GM12878 (cell line): ENCODE results near the gene ZNF827. TPM values are rescaled to one million over a fixed set of nuclear protein-coding genes. Genes with fewer than 3 reads are reported as not detected.

ENCODE experiments used
- ATAC-seq: fragments of 200-7000 bp; cut with Tn5 transposase; 3 replicates; pipeline ENCODE4 v1.9.1; 2020; ENCODE audit warnings: mild to moderate bottlenecking, moderate library complexity
- BruUV-seq: library from RNA; stranded (reverse); fragments of 400-500 nt; replicated peaks from 2 replicates; lab custom pipeline; 2021; lab: Mats Ljungman, UMichigan
- CTCF ChIA-PET: fragments of 300-600 bp; sonication (Branson Sonifier 250); formaldehyde crosslinking; extraction: SDS; loops from one replicate; lab custom pipeline; 2021; ENCODE audit warnings: inconsistent platforms; lab: Yijun Ruan, JAX
- POLR2A ChIA-PET: fragments of 350-600 bp; formaldehyde crosslinking; extraction: SDS; loops from one replicate; lab custom pipeline; 2021; ENCODE audit warnings: inconsistent platforms; lab: Charles Lee
- RAD21 ChIA-PET: fragments of 300-600 bp; sonication (Branson Sonifier 250); formaldehyde crosslinking; loops from one replicate; lab custom pipeline; 2023; ENCODE audit warnings: antibody characterized with exemption; ENCODE audit not compliant: unreplicated experiment; lab: Charles Lee
- SMC1A ChIA-PET: fragments of 300-600 bp; sonication (Branson Sonifier 250); formaldehyde crosslinking; loops from one replicate; lab custom pipeline; 2023; ENCODE audit not compliant: unreplicated experiment, uncharacterized antibody; lab: Charles Lee
- DNase-seq: peaks from one replicate; pipeline ENCODE4 v3.0.0-alpha.2; 2011; ENCODE audit warnings: low read depth, low spot score
- FAIRE-seq: peaks from 3 replicates; lab custom pipeline; 2011; peaks lifted over from hg19 to GRCh38; lab: Jason Lieb, UNC
- H2AFZ ChIP-seq: 2 replicates; pipeline ENCODE4 v1.6.0; 2011; ENCODE audit warnings: low read depth, low read length, control low read depth; ENCODE audit not compliant: control insufficient read depth
- H3K27ac ChIP-seq: 2 replicates; pipeline ENCODE4 v1.5.1; 2011; ENCODE audit warnings: control low read depth; ENCODE audit not compliant: control insufficient read depth, insufficient read depth
- H3K27me3 ChIP-seq, 2 experiments: replicated peaks in 1 of 2; 2 replicates each; pipeline versions ENCODE4 v1.6.0 to v1.6.1; 2011; ENCODE audit warnings: low read length in 1 of 2; ENCODE audit not compliant: control insufficient read depth in 2 of 2, insufficient read depth in 2 of 2
- H3K36me3 ChIP-seq, 2 experiments: 2 replicates each; pipeline ENCODE4 v1.5.1; 2011; ENCODE audit warnings: low read length in 1 of 2; ENCODE audit not compliant: control insufficient read depth in 2 of 2, insufficient read depth in 2 of 2
- H3K4me1 ChIP-seq: 2 replicates; pipeline ENCODE4 v1.6.1; 2011; ENCODE audit warnings: mild to moderate bottlenecking, low read length, moderate library complexity, mixed read lengths; ENCODE audit not compliant: control insufficient read depth, insufficient read depth
- H3K4me2 ChIP-seq: 2 replicates; pipeline ENCODE4 v1.6.0; 2011; ENCODE audit warnings: control low read depth; ENCODE audit not compliant: control insufficient read depth, insufficient read depth
- H3K4me3 ChIP-seq: fragments of 200-600 bp; sonication (generic); 2 replicates; pipeline ENCODE4 v1.5.1; 2016
- H3K79me2 ChIP-seq: 2 replicates; pipeline ENCODE4 v1.6.0; 2011; ENCODE audit warnings: low read length; ENCODE audit not compliant: control insufficient read depth, insufficient read depth
- H3K9ac ChIP-seq: 2 replicates; pipeline ENCODE4 v1.8.0; 2011; ENCODE audit warnings: low read length, control low read depth, mixed read lengths; ENCODE audit not compliant: control insufficient read depth, insufficient read depth
- H3K9me3 ChIP-seq: replicated peaks from 3 replicates; pipeline ENCODE4 v1.5.1; 2011; ENCODE audit warnings: mild to moderate bottlenecking, low read length; ENCODE audit not compliant: control insufficient read depth, insufficient read depth
- H4K20me1 ChIP-seq: 2 replicates; pipeline ENCODE4 v1.6.0; 2011; ENCODE audit not compliant: control insufficient read depth, insufficient read depth
- ASH2L ChIP-seq: fragments of 300-600, 200-600 bp; sonication (generic); IDR thresholded peaks from 2 replicates; pipeline ENCODE4 v1.6.1; 2017; ENCODE audit warnings: low read depth, mild to moderate bottlenecking, borderline replicate concordance
- BACH1 ChIP-seq: fragments of 450-650 bp; IDR thresholded peaks from 2 replicates; pipeline ENCODE4 v1.6.1; 2017; ENCODE audit warnings: mild to moderate bottlenecking, borderline replicate concordance
- CBFB ChIP-seq: IDR thresholded peaks from 2 replicates; pipeline ENCODE4 v1.6.1; 2016; ENCODE audit warnings: antibody characterized with exemption, low read depth
- DPF2 ChIP-seq: fragments of 450-650 bp; IDR thresholded peaks from 2 replicates; pipeline ENCODE4 v1.6.1; 2017; ENCODE audit warnings: mild to moderate bottlenecking
- EGR1 ChIP-seq, 2 experiments: IDR thresholded peaks; 1 replicate in 1 of 2; 2 replicates in 1 of 2; pipeline ENCODE4 v1.6.1; 2011 to 2012; ENCODE audit warnings: low read depth in 2 of 2, low read length in 2 of 2, borderline replicate concordance in 1 of 2, mild to moderate bottlenecking in 1 of 2, moderate library complexity in 1 of 2
- HCFC1 ChIP-seq: fragments of 150-350 bp; IDR thresholded peaks from 2 replicates; pipeline ENCODE4 v1.6.1; 2014; ENCODE audit warnings: low read length
- MEF2B ChIP-seq: fragments of 450-650 bp; IDR thresholded peaks from 2 replicates; pipeline ENCODE4 v1.6.1; 2018; ENCODE audit warnings: mild to moderate bottlenecking, moderate library complexity; ENCODE audit not compliant: partially characterized antibody, poor library complexity, severe bottlenecking
- POLR2AphosphoS2 ChIP-seq: IDR thresholded peaks from 2 replicates; pipeline ENCODE4 v1.6.1; 2011; ENCODE audit warnings: low read depth, mild to moderate bottlenecking, low read length, improper control_type of control experiment, moderate library complexity
- POU2F2 ChIP-seq: IDR thresholded peaks from 3 replicates; pipeline ENCODE4 v1.6.1; 2011; ENCODE audit warnings: low read depth, mild to moderate bottlenecking, low read length, borderline replicate concordance
- RUNX3 ChIP-seq: IDR thresholded peaks from 2 replicates; pipeline ENCODE4 v1.6.1; 2012; ENCODE audit warnings: low read length, inconsistent platforms
- SMARCA5 ChIP-seq: fragments of 450-650 bp; IDR thresholded peaks from 2 replicates; pipeline ENCODE4 v1.6.1; 2017; ENCODE audit warnings: mild to moderate bottlenecking
- SRF ChIP-seq, 2 experiments: IDR thresholded peaks; 2 replicates each; pipeline ENCODE4 v1.6.1; 2011; ENCODE audit warnings: low read depth in 2 of 2, low read length in 2 of 2, mild to moderate bottlenecking in 1 of 2, moderate library complexity in 1 of 2
- TCF12 ChIP-seq: IDR thresholded peaks from 2 replicates; pipeline ENCODE4 v1.6.1; 2011; ENCODE audit warnings: low read depth, mild to moderate bottlenecking, low read length
- TCF3 ChIP-seq: IDR thresholded peaks from 2 replicates; pipeline ENCODE4 v1.6.1; 2012; ENCODE audit warnings: low read depth, mild to moderate bottlenecking, low read length, borderline replicate concordance; ENCODE audit not compliant: insufficient read depth
- YY1 ChIP-seq: IDR thresholded peaks from 2 replicates; pipeline ENCODE4 v1.6.1; 2011; ENCODE audit warnings: low read depth, mild to moderate bottlenecking, low read length
- ZBTB4 ChIP-seq: fragments of 450-650 bp; formaldehyde crosslinking; IDR thresholded peaks from 2 replicates; pipeline ENCODE4 v1.4.0; 2022; ENCODE audit warnings: mild to moderate bottlenecking, moderate library complexity
- WGBS: methylation state at CpG from one replicate; pipeline ENCODE4 v1.1.6; 2016; ENCODE audit warnings: low lambda C conversion rate; ENCODE audit not compliant: insufficient replicate concordance, insufficient coverage; ENCODE audit errors: missing lambda C conversion rate; 5-methylcytosine and 5-hydroxymethylcytosine counted together
- in situ Hi-C: fragments of 300-500 bp; cut with MboI; formaldehyde crosslinking; loops from 9 replicates; pipeline ENCODE4 v1.14.3; 2018; ENCODE audit warnings: mixed read lengths
- intact Hi-C: fragments of 100-400 bp; cut with micrococcal nuclease; formaldehyde crosslinking; loops from one replicate; pipeline ENCODE4 v1.14.2; 2022; ENCODE audit not compliant: unreplicated experiment
- polyA plus RNA-seq, 11 experiments: library from polyadenylated mRNA; depleted of rRNA in 4 of 11; unstranded in 6 of 11; stranded (reverse) in 5 of 11; fragments of >200 nt; fragmentation: Nextera tagmentation in 4 of 11; fragmentation: Illumina TruSeq in 1 of 11; extraction: Ambion mirVana in 4 of 11; extraction: Trizol in 1 of 11; gene quantifications; 1 replicate in 1 of 11; 2 replicates in 10 of 11; pipeline versions ENCODE4 v1.2.1 to v1.2.3, GENCODE V29; 2011 to 2016; ENCODE audit warnings: inconsistent platforms in 2 of 11, missing spikeins in 2 of 11, low read depth in 1 of 11
- total RNA-seq, 4 experiments: library from RNA; depleted of rRNA in 3 of 4; stranded (reverse); fragments of >200 nt in 3 of 4; fragmentation: Illumina TruSeq in 1 of 4; extraction: Trizol in 1 of 4; gene quantifications; 2 replicates each; pipeline versions ENCODE4 v1.2.1 to v1.2.3, GENCODE V29; 2013 to 2021

The ZNF827 gene
- total and polyA plus RNA-seq, 10 of the 15 experiments (the other 5 are each of a cell fraction or from before 2014, with no cell fraction given) = 3.8 to 31.5 (median 13.6) TPM

GRCh38 chr4:145936997-145937901, 1.4 kb downstream of the ZNF827 start:
- DNase-seq (no peak), ATAC-seq (peak; percentile 32), FAIRE-seq (no peak)
- intact Hi-C loops (loop anchor here (1.0 to 10.0 kb wide), 8 partner anchors 50 to 755 kb away; partner anchors contain the start of genes MMAA and OTUD4), in situ Hi-C loops (no loop called here)
- WGBS = 2% methylated on average over 16 of the region's 95 CpGs
- H3K4me3 ChIP-seq = peak overlapping the region; percentile 93
- H3K27ac ChIP-seq = peak overlapping the region; percentile 88
- ChIA-PET SMC1A (interaction anchor here (1.0 kb wide), 1 partner anchor 108 kb away, joined by 3 read pairs; no protein-coding TSS in a partner anchor), POLR2A (interaction anchor here (0.6 to 1.4 kb wide), 4 partner anchors 68 to 336 kb away, joined by 3 to 4 read pairs (median 4); no protein-coding TSS in a partner anchor), RAD21 (interaction anchor here (0.7 to 2.4 kb wide), 7 partner anchors 11 to 318 kb away, joined by 3 to 10 read pairs (median 3); partner anchors contain the start of gene MMAA), CTCF (interaction anchor here (0.6 kb wide), 1 partner anchor 141 kb away, joined by 3 read pairs; no protein-coding TSS in a partner anchor)
- no peaks in the 10 kb centered on the region for H3K27me3 ChIP-seq
- no peak overlapping the region for H2AFZ ChIP-seq
- peak overlapping the region; percentile 84 for H3K9ac ChIP-seq
- no TSS peak for BruUV-seq
- no peaks in the 10 kb centered on the region for H4K20me1 ChIP-seq
- H3K4me1 ChIP-seq = no peaks in the 10 kb centered on the region
- H3K79me2 ChIP-seq = peaks cover 60% of the 10 kb centered on the region
- no peaks in the 10 kb centered on the region for H3K36me3 ChIP-seq
- H3K9me3 ChIP-seq = no peaks in the 10 kb centered on the region
- H3K4me2 ChIP-seq = no peak overlapping the region
- no peak for TF ChIP-seq ZBTB4 (CRISPR knock-in tag)
- TF ChIP-seq DPF2 = 0 out of 2 replicates have a peak, but pooled peaks have one; percentile 15
- TF ChIP-seq TCF3 = 0 out of 2 replicates have a peak, but pooled peaks have one; percentile 18
- TF ChIP-seq TCF12 = 0 out of 2 replicates have a peak, but pooled peaks have one; percentile 5
- TF ChIP-seq YY1 = 0 out of 2 replicates have a peak, but pooled peaks have one; percentile 14
- peak; percentile 66 for TF ChIP-seq BACH1
- TF ChIP-seq ASH2L = no peak
- peak; percentile 29; the same call in 1 of the 3 replicates for TF ChIP-seq POU2F2
- TF ChIP-seq EGR1 (IDR thresholded peaks at IDR 0.05; ENCODE audit: borderline replicate concordance in 1 of 2, low read depth in 2 of 2, low read length in 2 of 2) = peak in 1 of 2 experiments; percentile 85; a peak in 2 of 3 replicates
- TF ChIP-seq RUNX3 = 0 out of 2 replicates have a peak, but pooled peaks have one; percentile 9
- peak; percentile 17; the same call in 1 of the 2 replicates for TF ChIP-seq CBFB
- 0 out of 2 replicates have a peak, but pooled peaks have one; percentile 35 for TF ChIP-seq POLR2AphosphoS2
- TF ChIP-seq SMARCA5 = 0 out of 2 replicates have a peak, but pooled peaks have one; percentile 31
- no peak for TF ChIP-seq HCFC1
- TF ChIP-seq MEF2B = no peak
- TF ChIP-seq SRF (IDR thresholded peaks at IDR 0.05; ENCODE audit: low read depth in 2 of 2, low read length in 2 of 2) = 0 out of 4 replicates have a peak, but pooled peaks of 1 of the 2 experiments have one; percentile 10
